Panc1 (cell line): ENCODE results near the gene NR2F6. TPM values are rescaled to one million over a fixed set of nuclear protein-coding genes. Genes with fewer than 3 reads are reported as not detected.

Experiments used
- ATAC-seq: fragments of 200-7000 bp; cut with Tn5 transposase; 2 replicates; pipeline ENCODE4 v1.9.1; 2020; ENCODE audit warnings: mild to moderate bottlenecking, moderate library complexity
- BruUV-seq: library from RNA; stranded (reverse); fragments of 400-500 nt; replicated peaks from 2 replicates; lab custom pipeline; 2021; lab: Mats Ljungman, UMichigan
- CTCF ChIA-PET: fragments of 300-600 bp; sonication (Branson Sonifier 250); formaldehyde crosslinking; loops from one replicate; lab custom pipeline; 2022; ENCODE audit warnings: antibody characterized with exemption; lab: Charles Lee
- POLR2A ChIA-PET: fragments of 300-600 bp; sonication (Branson Sonifier 250); formaldehyde crosslinking; loops from one replicate; lab custom pipeline; 2022; ENCODE audit warnings: antibody characterized with exemption; lab: Charles Lee
- DNase-seq: peaks from one replicate; pipeline ENCODE4 v3.0.0-alpha.2; 2010; ENCODE audit warnings: low read depth, low spot score
- H3K27ac ChIP-seq: 2 replicates; pipeline ENCODE4 v1.5.1; 2011; ENCODE audit warnings: mild to moderate bottlenecking, low read length, inconsistent platforms
- H3K27me3 ChIP-seq: fragments of 200-500 bp; sonication (Bioruptor generic); 2 replicates; pipeline ENCODE4 v1.6.0; 2014; ENCODE audit warnings: low read length, inconsistent platforms; ENCODE audit not compliant: control insufficient read depth, insufficient read depth
- H3K36me3 ChIP-seq: fragments of 200-500 bp; sonication (Bioruptor generic); 2 replicates; pipeline ENCODE4 v1.5.1; 2014; ENCODE audit warnings: inconsistent platforms, mild to moderate bottlenecking, low read length, moderate library complexity; ENCODE audit not compliant: control insufficient read depth, insufficient read depth
- H3K4me1 ChIP-seq: 2 replicates; pipeline ENCODE4 v1.5.1; 2011; ENCODE audit warnings: inconsistent platforms, mild to moderate bottlenecking, low read length, moderate library complexity; ENCODE audit not compliant: control insufficient read depth, insufficient read depth
- H3K4me3 ChIP-seq, 2 experiments: 2 replicates each; pipeline ENCODE4 v1.5.1; 2011 to 2012; ENCODE audit warnings: low read depth in 2 of 2, low read length in 2 of 2, mild to moderate bottlenecking in 2 of 2, inconsistent platforms in 1 of 2, moderate library complexity in 1 of 2
- H3K9me3 ChIP-seq: fragments of 200-500 bp; sonication (Bioruptor generic); 2 replicates; pipeline ENCODE4 v1.5.1; 2014; ENCODE audit warnings: low read depth, mild to moderate bottlenecking, inconsistent platforms, low read length, moderate library complexity; ENCODE audit not compliant: control insufficient read depth, insufficient read depth
- CTCF ChIP-seq: fragments of 450-650 bp; IDR thresholded peaks from 2 replicates; pipeline ENCODE4 v1.5.1; 2017; ENCODE audit warnings: mild to moderate bottlenecking
- POLR2AphosphoS5 ChIP-seq: IDR thresholded peaks from 2 replicates; pipeline ENCODE4 v1.6.1; 2012; ENCODE audit warnings: mild to moderate bottlenecking, low read depth, low read length, moderate library complexity
- REST ChIP-seq, 2 experiments: IDR thresholded peaks; 2 replicates each; pipeline ENCODE4 v1.6.1; 2011 to 2012; ENCODE audit warnings: low read depth in 2 of 2, control low read depth in 1 of 2, low read length in 1 of 2, mild to moderate bottlenecking in 1 of 2, moderate library complexity in 1 of 2; ENCODE audit not compliant: insufficient read depth in 1 of 2
- SIN3A ChIP-seq: IDR thresholded peaks from 2 replicates; pipeline ENCODE4 v1.6.1; 2012; ENCODE audit warnings: low read depth, mild to moderate bottlenecking, low read length, moderate library complexity, borderline replicate concordance; ENCODE audit not compliant: insufficient read depth
- TCF7L2 ChIP-seq: IDR thresholded peaks from 2 replicates; pipeline ENCODE4 v1.6.1; 2011; ENCODE audit warnings: mild to moderate bottlenecking, low read depth, low read length, inconsistent platforms
- in situ Hi-C: cut with HindIII; loops from 2 replicates; pipeline ENCODE4 v1.10.0; 2016; ENCODE audit warnings: low sequenced_read_pairs, low pct_unique_long_range_greater_than_20kb
- intact Hi-C: fragments of 100-400 bp; cut with micrococcal nuclease; formaldehyde crosslinking; loops from one replicate; pipeline ENCODE4 v1.10.0; 2022; ENCODE audit not compliant: unreplicated experiment
- total RNA-seq: library from RNA; stranded (reverse); gene quantifications from one replicate; pipeline ENCODE4 v1.2.1, GENCODE V29; 2021; ENCODE audit not compliant: unreplicated experiment

Gene NR2F6
- total RNA-seq, 1 experiment from 2014 or later, result 173 TPM

GRCh38 chr19:17200408-17201079 is 45.2 kb downstream of the NR2F6 start:
- ATAC-seq, result no peak
- H3K9me3 ChIP-seq, result no peaks in the 10 kb centered on the region
- intact Hi-C loops, result no loop called here
- no peak overlapping the region for H3K4me3 ChIP-seq
- ChIA-PET CTCF (no interaction called here), POLR2A (no interaction called here)
- H3K4me1 ChIP-seq, result no peaks in the 10 kb centered on the region
- no peaks in the 10 kb centered on the region for H3K27me3 ChIP-seq
- DNase-seq, result no peak
- TF ChIP-seq CTCF, result no peak
- no peak for TF ChIP-seq TCF7L2
- no peak for TF ChIP-seq POLR2AphosphoS5
- TF ChIP-seq REST (IDR thresholded peaks at IDR 0.05; ENCODE audit: insufficient read depth in 1 of 2, low read depth in 2 of 2, low read length in 1 of 2), result no peak
- TF ChIP-seq SIN3A, result no peak
- no peak overlapping the region for H3K27ac ChIP-seq
- in situ Hi-C loops, result no loop called here
- H3K36me3 ChIP-seq, result no peaks in the 10 kb centered on the region; the same call in 1 of the 2 replicates
- BruUV-seq, result no TSS peak

- POLR2A ChIA-PET, result no interaction called here
- H3K9me3 ChIP-seq, result no peaks in the 10 kb centered on the region
- DNase-seq (no peak), ATAC-seq (no peak)
- no TSS peak for BruUV-seq
- in situ Hi-C loops, result no loop called here
- intact Hi-C loops, result no loop called here
- no peak overlapping the region for H3K27ac ChIP-seq
- no peaks in the 10 kb centered on the region for H3K4me1 ChIP-seq
- H3K36me3 ChIP-seq, result no peaks in the 10 kb centered on the region
- CTCF ChIA-PET, result no interaction called here
- H3K27me3 ChIP-seq, result no peaks in the 10 kb centered on the region
- no peak for TF ChIP-seq CTCF
- TF ChIP-seq TCF7L2, result no peak
- TF ChIP-seq REST (IDR thresholded peaks at IDR 0.05; ENCODE audit: insufficient read depth in 1 of 2, low read depth in 2 of 2, low read length in 1 of 2), result no peak
- TF ChIP-seq SIN3A, result no peak
- no peak for TF ChIP-seq POLR2AphosphoS5
- H3K4me3 ChIP-seq, result no peak overlapping the region
Observed at GRCh38 chr19:17197666-17198065, 48.1 kb downstream of the NR2F6 start.
